Stomach (tissue), 9 donors: Measurements from ENCODE around the gene EIF4G3. TPM values are rescaled to one million over a fixed set of nuclear protein-coding genes. Genes with fewer than 3 reads are reported as not detected.

ENCODE experiments used
- DNase-seq, 2 donors: peaks; one replicate each; pipeline versions ENCODE4 v3.0.0 to v3.0.0-alpha.2; 2013 to 2019
- H3K27ac ChIP-seq, 5 donors: fragments of 200-600 bp in 4 of 5; sonication (generic) in 4 of 5; one replicate each; pipeline ENCODE4 v1.5.1; 2013 to 2019; ENCODE audit warnings: mild to moderate bottlenecking in 1 of 5, moderate library complexity in 1 of 5
- H3K27me3 ChIP-seq, 3 donors: fragments of 200-600 bp; sonication (generic); one replicate each; pipeline ENCODE4 v1.5.1; 2017 to 2019; ENCODE audit warnings: mixed run types in 1 of 3
- H3K36me3 ChIP-seq, 4 donors: fragments of 200-600 bp; sonication (generic); 1 replicate in 3 of 4; 2 replicates in 1 of 4; pipeline ENCODE4 v1.5.1; 2016 to 2019
- H3K4me1 ChIP-seq, 4 donors: fragments of 200-600 bp; sonication (generic); one replicate each; pipeline ENCODE4 v1.5.1; 2016 to 2019
- H3K4me3 ChIP-seq, 4 donors: fragments of 200-600 bp; sonication (generic) in 3 of 4; one replicate each; pipeline ENCODE4 v1.5.1; 2016 to 2019; ENCODE audit warnings: mild to moderate bottlenecking in 1 of 4
- H3K9me3 ChIP-seq, 4 donors: fragments of 200-600 bp; sonication (generic); one replicate each; pipeline ENCODE4 v1.5.1; 2016 to 2019
- EP300 ChIP-seq: sonication (generic); formaldehyde crosslinking; IDR thresholded peaks from one replicate; pipeline ENCODE4 v1.6.1; 2017; ENCODE audit warnings: antibody characterized with exemption
- POLR2A ChIP-seq, 4 donors: fragments of 450-650 bp; IDR thresholded peaks; one replicate each; pipeline ENCODE4 v1.6.1; 2016; ENCODE audit warnings: antibody characterized with exemption in 4 of 4, control low read depth in 2 of 4, mild to moderate bottlenecking in 1 of 4, moderate library complexity in 1 of 4
- POLR2AphosphoS5 ChIP-seq, 3 donors: sonication (generic); formaldehyde crosslinking; IDR thresholded peaks; one replicate each; pipeline ENCODE4 v1.6.1; 2016; ENCODE audit warnings: antibody characterized with exemption in 3 of 3
- WGBS, 5 donors: extraction: QIAGEN DNeasy Blood & Tissue Kit in 3 of 5; methylation state at CpG; one replicate each; pipeline versions ENCODE4 v1.1.5 to v1.1.7; 2013 to 2018; 5-methylcytosine and 5-hydroxymethylcytosine counted together
- intact Hi-C: fragments of 100-400 bp; cut with DNase I; formaldehyde crosslinking; loops from one replicate; pipeline ENCODE4 v1.15.1; 2023; ENCODE audit warnings: low total_unique reads
- polyA plus RNA-seq, 3 donors: library from polyadenylated mRNA; stranded (reverse); fragments of 200-250 nt; gene quantifications; one replicate each; pipeline ENCODE4 v1.2.3, GENCODE V29; 2013
- total RNA-seq, 5 donors: library from RNA; depleted of rRNA; stranded (reverse); fragments of >200 nt; gene quantifications; one replicate each; pipeline versions ENCODE4 v1.1.0 to v1.2.3, GENCODE V29; 2014 to 2016
- TF ChIP-seq, protein P1 (sequence below), 7 experiments: fragments of 450-650 bp in 4 of 7; fragments of 200-600 bp in 3 of 7; sonication (generic) in 3 of 7; IDR thresholded peaks; one replicate each; pipeline ENCODE4 v1.5.1; 2016 to 2019; ENCODE audit warnings: antibody characterized with exemption in 7 of 7, control low read depth in 2 of 7, mild to moderate bottlenecking in 1 of 7
- donor health status: healthy with polysubstance abuse.
- donor health status: Bipolar disorder and iron deficiency.
- donor health status: healthy.

Gene EIF4G3
- total and polyA plus RNA-seq, 8 donors, result 6.3 to 63.3 (median 44.7) TPM

DNA sequence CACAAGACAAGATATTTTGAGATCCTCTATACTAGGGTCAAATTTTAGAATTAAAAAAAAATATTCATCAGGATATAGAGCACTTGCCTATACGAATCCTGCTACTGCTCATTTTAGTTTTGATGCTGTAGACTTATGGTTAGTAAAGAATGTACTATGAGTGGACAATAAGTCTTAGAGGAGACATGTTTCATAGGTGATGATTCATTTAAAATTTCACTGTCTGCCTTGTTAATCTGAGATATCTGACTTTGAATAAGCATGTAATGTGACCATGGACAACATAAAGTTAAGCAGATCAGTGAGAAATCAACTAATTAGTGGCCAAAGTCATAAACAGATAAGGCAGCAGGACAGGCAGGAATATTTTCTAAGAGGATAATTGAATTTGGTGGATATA is 282.8 kb downstream of the EIF4G3 start:
- DNase-seq, result no peak
- H3K9me3 ChIP-seq, result no peaks in the 10 kb centered on the region
- intact Hi-C loops, result no loop called here
- peaks cover 0 to 10% (median 3%) of the 10 kb centered on the region in 4 donors for H3K4me1 ChIP-seq
- TF ChIP-seq POLR2AphosphoS5 (IDR thresholded peaks at IDR 0.05) (no peak), EP300 (no peak), POLR2A (IDR thresholded peaks at IDR 0.05) (no peak)
- TF ChIP-seq, protein P1, sequence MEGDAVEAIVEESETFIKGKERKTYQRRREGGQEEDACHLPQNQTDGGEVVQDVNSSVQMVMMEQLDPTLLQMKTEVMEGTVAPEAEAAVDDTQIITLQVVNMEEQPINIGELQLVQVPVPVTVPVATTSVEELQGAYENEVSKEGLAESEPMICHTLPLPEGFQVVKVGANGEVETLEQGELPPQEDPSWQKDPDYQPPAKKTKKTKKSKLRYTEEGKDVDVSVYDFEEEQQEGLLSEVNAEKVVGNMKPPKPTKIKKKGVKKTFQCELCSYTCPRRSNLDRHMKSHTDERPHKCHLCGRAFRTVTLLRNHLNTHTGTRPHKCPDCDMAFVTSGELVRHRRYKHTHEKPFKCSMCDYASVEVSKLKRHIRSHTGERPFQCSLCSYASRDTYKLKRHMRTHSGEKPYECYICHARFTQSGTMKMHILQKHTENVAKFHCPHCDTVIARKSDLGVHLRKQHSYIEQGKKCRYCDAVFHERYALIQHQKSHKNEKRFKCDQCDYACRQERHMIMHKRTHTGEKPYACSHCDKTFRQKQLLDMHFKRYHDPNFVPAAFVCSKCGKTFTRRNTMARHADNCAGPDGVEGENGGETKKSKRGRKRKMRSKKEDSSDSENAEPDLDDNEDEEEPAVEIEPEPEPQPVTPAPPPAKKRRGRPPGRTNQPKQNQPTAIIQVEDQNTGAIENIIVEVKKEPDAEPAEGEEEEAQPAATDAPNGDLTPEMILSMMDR (IDR thresholded peaks at IDR 0.05), result no peak
- 91 to 96% (median 96%) methylated on average over 1 of the region's 1 CpG for WGBS, 5 donors
- H3K27ac ChIP-seq, result no peak overlapping the region
- H3K36me3 ChIP-seq, result peaks cover 5 to 52% (median 49%) of the 10 kb centered on the region in 4 donors
- H3K4me3 ChIP-seq, result no peak overlapping the region
- no peaks in the 10 kb centered on the region for H3K27me3 ChIP-seq

DNA sequence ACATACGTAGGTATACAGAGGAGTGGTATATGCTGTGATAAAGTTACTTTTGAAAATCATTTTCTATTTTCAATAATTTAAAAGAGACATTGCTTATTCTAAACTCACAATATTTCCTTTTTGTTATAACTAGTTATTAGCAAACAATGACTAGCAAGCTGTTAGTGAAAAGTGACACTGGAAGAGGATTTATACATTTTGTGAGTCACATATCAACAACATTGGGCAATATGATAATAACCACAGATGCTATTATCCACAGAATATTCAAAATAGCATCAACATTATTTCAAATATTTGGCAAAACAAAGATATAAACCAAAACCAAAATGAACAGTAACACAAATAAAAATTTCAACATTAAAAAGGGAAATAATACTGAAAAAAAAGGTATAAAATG is 285.6 kb downstream of the EIF4G3 start:
- H3K27ac ChIP-seq, result no peak overlapping the region
- WGBS, 5 donors, result 64 to 90% (median 88%) methylated on average over 1 of the region's 1 CpG
- TF ChIP-seq EP300 (no peak), POLR2AphosphoS5 (IDR thresholded peaks at IDR 0.05) (no peak), POLR2A (IDR thresholded peaks at IDR 0.05) (no peak)
- TF ChIP-seq, protein P1 (IDR thresholded peaks at IDR 0.05), result no peak
- H3K9me3 ChIP-seq, result no peaks in the 10 kb centered on the region
- intact Hi-C loops, result no loop called here
- no peak for DNase-seq
- peaks cover 0 to 11% (median 4%) of the 10 kb centered on the region in 4 donors for H3K4me1 ChIP-seq
- H3K4me3 ChIP-seq, result no peak overlapping the region
- H3K36me3 ChIP-seq, result peaks cover 5 to 46% (median 42%) of the 10 kb centered on the region in 4 donors
- no peaks in the 10 kb centered on the region for H3K27me3 ChIP-seq

DNA sequence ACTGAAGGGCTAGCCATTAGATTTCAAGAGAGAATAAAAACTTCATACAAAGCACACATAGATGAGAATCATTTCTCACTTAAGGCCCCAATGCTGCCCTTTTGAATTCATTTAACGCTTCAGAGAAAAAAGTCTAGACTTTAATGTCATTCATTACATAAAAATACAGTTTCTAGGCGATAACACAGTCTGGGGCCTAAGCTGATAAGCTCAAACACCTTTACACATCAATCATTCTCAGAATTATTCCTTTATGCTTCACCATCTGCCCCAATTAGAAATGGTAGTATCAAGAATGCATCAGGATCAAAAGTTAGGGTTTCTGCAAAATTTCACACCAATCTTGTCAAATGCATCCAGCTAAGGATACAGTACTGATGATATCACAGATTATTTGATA is 289.5 kb downstream of the EIF4G3 start:
- intact Hi-C loops, result no loop called here
- no peak for TF ChIP-seq POLR2A (IDR thresholded peaks at IDR 0.05)
- Histone ChIP-seq H3K9me3 (no peaks in the 10 kb centered on the region), H3K36me3 (peaks cover 0 to 36% (median 30%) of the 10 kb centered on the region in 4 donors), H3K4me1 (peaks cover 0 to 11% (median 4%) of the 10 kb centered on the region in 4 donors), H3K27ac (no peak overlapping the region), H3K27me3 (no peaks in the 10 kb centered on the region), H3K4me3 (no peak overlapping the region)
- DNase-seq, result no peak
- WGBS, 5 donors, result 37 to 69% (median 46%) methylated on average over 2 of the region's 2 CpGs

DNA sequence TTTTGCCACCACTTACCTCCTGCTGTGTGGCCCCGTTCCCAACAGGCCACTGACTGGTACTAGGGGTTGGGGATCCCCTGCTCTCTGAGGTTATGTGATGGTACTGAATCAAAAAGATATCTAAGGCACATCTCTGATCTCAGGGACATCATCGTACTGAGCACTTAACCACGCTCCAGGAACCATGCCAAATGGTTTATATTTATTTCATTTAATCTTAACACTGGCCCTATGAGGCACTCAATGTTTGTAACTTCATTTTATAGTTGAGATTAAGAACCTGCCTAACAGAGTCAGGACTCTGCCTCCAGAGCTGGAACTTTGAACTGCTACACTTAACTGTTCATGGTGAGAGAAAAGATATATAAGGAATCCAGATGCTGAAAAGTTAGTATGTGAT is 291.6 kb downstream of the EIF4G3 start:
- 39 to 55% (median 43%) methylated on average over 3 of the region's 3 CpGs for WGBS, 5 donors
- no peaks in the 10 kb centered on the region for H3K9me3 ChIP-seq
- H3K4me3 ChIP-seq, result no peak overlapping the region
- peaks cover 0 to 23% (median 17%) of the 10 kb centered on the region in 4 donors for H3K36me3 ChIP-seq
- no peak overlapping the region for H3K27ac ChIP-seq
- no peak for TF ChIP-seq POLR2A (IDR thresholded peaks at IDR 0.05)
- TF ChIP-seq EP300, result no peak
- peak in 1 of 2 donors; percentile 1 for DNase-seq
- no peaks in the 10 kb centered on the region for H3K27me3 ChIP-seq
- H3K4me1 ChIP-seq, result peaks cover 0 to 11% (median 4%) of the 10 kb centered on the region in 4 donors
- intact Hi-C loops, result no loop called here

DNA sequence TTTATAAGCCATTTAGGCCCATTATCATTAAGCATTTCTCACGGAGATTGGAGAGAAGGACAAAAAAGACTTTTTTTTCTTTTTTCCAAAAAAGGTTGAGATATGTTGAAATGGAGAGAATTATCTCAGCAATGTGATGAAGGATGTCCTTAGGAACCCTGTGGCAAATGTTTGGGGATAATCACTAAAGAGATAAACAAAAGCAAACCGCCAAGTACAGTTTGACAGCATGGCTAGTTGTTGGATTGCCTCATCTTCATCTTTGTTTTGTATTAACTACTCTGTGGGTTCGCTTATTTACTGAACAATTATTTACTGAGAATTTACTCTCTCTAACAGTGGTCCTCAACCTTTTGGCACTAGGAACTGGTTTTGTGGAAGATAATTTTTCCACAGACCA is 292.2 kb downstream of the EIF4G3 start:
- 76 to 85% (median 81%) methylated on average over 3 of the region's 3 CpGs for whole genome bisulfite sequencing, 5 donors
- no peaks in the 10 kb centered on the region for H3K27me3 ChIP-seq
- no peaks in the 10 kb centered on the region for H3K9me3 ChIP-seq
- no peak overlapping the region for H3K4me3 ChIP-seq
- TF ChIP-seq, protein P1 (IDR thresholded peaks at IDR 0.05), result no peak
- TF ChIP-seq POLR2A (IDR thresholded peaks at IDR 0.05) (no peak), POLR2AphosphoS5 (IDR thresholded peaks at IDR 0.05) (no peak), EP300 (no peak)
- intact Hi-C loops, result no loop called here
- peaks cover under 1 to 23% (median 17%) of the 10 kb centered on the region in 4 donors for H3K36me3 ChIP-seq
- H3K4me1 ChIP-seq, result peaks cover 0 to 11% (median 4%) of the 10 kb centered on the region in 4 donors
- no peak overlapping the region for H3K27ac ChIP-seq
- DNase-seq, result no peak
